ENCODE results near the gene SYNC.

- TF ChIP-seq POLR2AphosphoS5 (IDR thresholded peaks at IDR 0.05; ENCODE audit: low read depth, low read length) (no peak), POLR2A (IDR thresholded peaks at IDR 0.05; ENCODE audit: low read depth, low read length) (no peak), TAF1 (IDR thresholded peaks at IDR 0.05; ENCODE audit: borderline replicate concordance, low read depth, low read length) (no peak)
Measured at GRCh38 chr1:32702599-32703478, at the start of gene SYNC.
